SH-SY5Y (cell line): ENCODE results near the gene VWC2L.

Source experiments
- GATA2 ChIP-seq: IDR thresholded peaks from 2 replicates; pipeline ENCODE4 v1.6.1; 2011; ENCODE audit warnings: mild to moderate bottlenecking, low read depth, low read length
- GATA3 ChIP-seq: IDR thresholded peaks from 2 replicates; pipeline ENCODE4 v1.6.1; 2011; ENCODE audit warnings: low read depth, mild to moderate bottlenecking, low read length, moderate library complexity

DNA sequence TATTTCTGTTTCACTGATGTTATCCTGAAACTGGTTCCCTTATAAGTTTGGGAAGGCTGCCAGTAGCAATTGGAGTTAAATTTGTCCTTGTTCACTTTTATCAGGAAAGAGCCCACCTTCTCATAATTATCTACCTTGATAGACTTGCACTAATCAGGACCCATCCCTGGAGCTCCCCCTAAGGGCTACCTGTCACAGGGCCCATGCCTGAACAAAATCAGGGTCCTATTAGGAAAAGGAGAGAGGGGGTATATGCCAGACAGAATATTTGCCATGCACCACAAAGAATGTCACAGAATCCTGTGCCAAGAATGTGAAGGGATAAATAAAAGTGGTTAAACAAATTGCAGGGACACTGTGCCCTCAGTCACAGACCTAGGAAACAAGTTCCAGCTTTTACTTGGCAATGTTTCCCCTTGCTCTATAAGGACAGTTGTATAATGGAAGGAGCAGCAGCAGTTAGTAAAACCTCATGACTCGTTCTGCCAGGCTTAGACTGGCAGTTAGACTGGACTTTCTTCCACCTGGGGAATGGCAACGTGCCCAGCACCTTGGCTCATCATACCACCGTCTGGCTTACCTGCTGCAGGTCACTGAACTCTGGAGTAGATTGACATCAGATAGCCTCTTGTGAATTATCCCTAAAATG lies 32.3 kb upstream of the VWC2L start:
- peak; percentile 53; the same call in 1 of the 2 replicates for TF ChIP-seq GATA2
- no peak for TF ChIP-seq GATA3
